ENCODE data around the gene PRDM13.

GRCh38 chr6:99592900-99593299 lies 13.7 kb upstream of the PRDM13 start:
- TF ChIP-seq, protein P1, sequence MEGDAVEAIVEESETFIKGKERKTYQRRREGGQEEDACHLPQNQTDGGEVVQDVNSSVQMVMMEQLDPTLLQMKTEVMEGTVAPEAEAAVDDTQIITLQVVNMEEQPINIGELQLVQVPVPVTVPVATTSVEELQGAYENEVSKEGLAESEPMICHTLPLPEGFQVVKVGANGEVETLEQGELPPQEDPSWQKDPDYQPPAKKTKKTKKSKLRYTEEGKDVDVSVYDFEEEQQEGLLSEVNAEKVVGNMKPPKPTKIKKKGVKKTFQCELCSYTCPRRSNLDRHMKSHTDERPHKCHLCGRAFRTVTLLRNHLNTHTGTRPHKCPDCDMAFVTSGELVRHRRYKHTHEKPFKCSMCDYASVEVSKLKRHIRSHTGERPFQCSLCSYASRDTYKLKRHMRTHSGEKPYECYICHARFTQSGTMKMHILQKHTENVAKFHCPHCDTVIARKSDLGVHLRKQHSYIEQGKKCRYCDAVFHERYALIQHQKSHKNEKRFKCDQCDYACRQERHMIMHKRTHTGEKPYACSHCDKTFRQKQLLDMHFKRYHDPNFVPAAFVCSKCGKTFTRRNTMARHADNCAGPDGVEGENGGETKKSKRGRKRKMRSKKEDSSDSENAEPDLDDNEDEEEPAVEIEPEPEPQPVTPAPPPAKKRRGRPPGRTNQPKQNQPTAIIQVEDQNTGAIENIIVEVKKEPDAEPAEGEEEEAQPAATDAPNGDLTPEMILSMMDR (IDR thresholded peaks at IDR 0.05) = no peak
- no peak for TF ChIP-seq EZH2phosphoT487 (IDR thresholded peaks at IDR 0.05)
